ENCODE results near the gene IFIH1. TPM values are rescaled to one million over a fixed set of nuclear protein-coding genes. Genes with fewer than 3 reads are reported as not detected.
A peak's percentile ranks its signal among the peaks of the same experiment; 100 is the strongest.

The IFIH1 gene
- total RNA-seq, 1 experiment from 2014 or later: 4.2 TPM

GRCh38 chr2:162277381-162277780 lies 41.1 kb downstream of the IFIH1 start:
- no peak for DNase-seq (ENCODE audit: low read depth, low spot score)
- in situ Hi-C loops (cut with HindIII; ENCODE audit: low pct_unique_long_range_greater_than_20kb, low sequenced_read_pairs): no loop called here

DNA sequence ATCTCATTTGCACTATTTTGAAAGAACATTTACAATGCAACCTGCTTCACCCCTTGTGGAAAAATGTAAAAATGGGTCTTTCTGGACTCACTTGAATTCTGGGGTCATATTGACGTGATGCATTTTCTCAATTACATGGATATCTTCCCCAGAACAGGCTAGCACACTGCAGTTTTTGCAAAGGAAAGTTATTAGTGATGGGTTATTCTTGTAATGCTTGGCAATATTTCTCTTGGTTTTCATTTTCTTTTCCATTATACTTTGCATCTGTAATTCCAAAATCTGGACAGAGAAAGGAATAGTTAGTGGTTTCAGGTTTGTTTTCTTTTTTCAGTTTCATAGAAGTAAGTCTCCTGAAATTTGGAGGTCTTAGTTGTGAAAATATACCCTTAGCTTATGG lies 50.5 kb downstream of the IFIH1 start:
- no peak for DNase-seq (ENCODE audit: low read depth, low spot score)
- in situ Hi-C loops (cut with HindIII; ENCODE audit: low pct_unique_long_range_greater_than_20kb, low sequenced_read_pairs): no loop called here

GRCh38 chr2:162267496-162267895 lies 51.0 kb downstream of the IFIH1 start:
- in situ Hi-C loops (cut with HindIII; ENCODE audit: low pct_unique_long_range_greater_than_20kb, low sequenced_read_pairs): no loop called here
- DNase-seq (ENCODE audit: low read depth, low spot score): no peak

DNA sequence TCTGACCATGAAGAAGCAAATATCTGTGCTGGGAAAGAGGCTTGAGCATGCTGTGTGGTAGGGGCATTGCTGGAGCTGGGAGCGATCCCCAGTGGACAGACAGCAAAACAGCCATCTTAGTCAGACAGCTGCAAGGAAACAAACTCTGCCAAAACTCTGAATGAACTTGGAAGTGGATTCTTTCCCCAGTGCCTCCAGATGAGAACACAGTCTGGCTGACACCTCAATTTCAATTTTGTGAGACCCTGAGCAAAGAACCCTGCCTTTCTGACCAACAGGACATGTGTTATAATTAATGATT lies 52.1 kb downstream of the IFIH1 start:
- no peak for DNase-seq (ENCODE audit: low read depth, low spot score)
- in situ Hi-C loops (cut with HindIII; ENCODE audit: low pct_unique_long_range_greater_than_20kb, low sequenced_read_pairs): no loop called here

DNA sequence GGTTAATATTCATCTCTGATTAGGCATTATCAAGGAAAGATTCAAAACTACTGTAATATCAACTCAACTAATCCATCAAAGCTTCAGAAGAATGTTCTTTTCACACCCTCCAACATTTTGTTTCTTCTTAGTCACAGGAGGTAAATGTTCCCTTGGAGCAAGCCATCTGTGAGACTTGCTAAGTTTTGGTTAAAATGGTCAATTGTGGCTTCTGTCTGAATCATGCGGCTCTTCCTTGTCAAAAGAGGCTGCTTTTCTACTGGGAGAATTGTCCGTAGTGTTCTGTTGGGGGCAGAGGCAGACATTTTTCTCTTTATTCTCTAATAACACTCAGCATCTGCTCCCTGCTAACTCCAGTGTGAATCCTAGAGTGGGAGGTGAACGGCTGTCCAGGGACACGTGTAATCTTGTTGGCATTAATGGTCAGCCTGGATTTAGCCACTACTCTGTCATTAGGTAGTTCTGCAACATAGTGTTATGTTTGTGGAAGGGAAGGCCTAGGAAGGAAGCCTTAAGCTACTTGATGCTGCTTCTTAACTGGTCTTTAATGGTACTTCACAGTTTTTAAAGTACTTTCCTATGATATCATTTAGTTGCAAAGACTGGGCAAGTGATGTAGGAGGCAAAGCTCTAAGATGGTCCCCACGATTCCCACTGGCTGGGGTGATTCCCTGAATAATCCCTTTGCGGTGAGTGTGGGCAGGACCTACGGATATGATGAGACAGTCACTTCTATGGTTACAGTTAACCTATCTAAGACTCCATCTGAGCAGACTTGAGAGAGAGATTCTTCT lies 52.6 kb downstream of the IFIH1 start:
- in situ Hi-C loops (cut with HindIII; ENCODE audit: low pct_unique_long_range_greater_than_20kb, low sequenced_read_pairs): no loop called here

GRCh38 chr2:162261032-162261945 lies 57.2 kb downstream of the IFIH1 start:
- in situ Hi-C loops (cut with HindIII; ENCODE audit: low pct_unique_long_range_greater_than_20kb, low sequenced_read_pairs): no loop called here
- DNase-seq (ENCODE audit: low read depth, low spot score): peak; percentile 15

More for the DNA sequence above, 52.6 kb downstream of the IFIH1 start:
- no peak for DNase-seq (ENCODE audit: low read depth, low spot score)

DNA sequence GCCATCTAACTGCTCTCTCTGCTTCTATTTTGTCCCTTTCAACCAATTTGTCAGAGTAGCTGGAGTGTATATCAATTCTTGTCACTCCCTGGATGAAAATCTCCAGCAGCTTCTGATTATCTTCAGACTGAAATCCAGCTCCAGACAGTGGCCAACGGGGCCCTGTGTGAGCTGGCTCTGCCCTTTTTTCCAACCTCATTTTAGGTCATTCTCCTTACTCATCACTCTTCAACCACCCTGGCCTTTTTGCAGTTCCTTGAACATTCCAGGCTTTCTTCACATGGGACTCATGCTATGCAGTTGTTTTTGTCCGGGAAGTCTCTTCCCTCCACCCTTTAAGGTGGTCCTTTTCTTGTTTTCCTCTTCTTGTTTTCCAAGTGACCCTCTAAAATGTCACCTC lies 59.8 kb downstream of the IFIH1 start:
- in situ Hi-C loops (cut with HindIII; ENCODE audit: low pct_unique_long_range_greater_than_20kb, low sequenced_read_pairs): no loop called here
- no peak for DNase-seq (ENCODE audit: low read depth, low spot score)

- DNase-seq (ENCODE audit: low read depth, low spot score): no peak
- in situ Hi-C loops (cut with HindIII; ENCODE audit: low pct_unique_long_range_greater_than_20kb, low sequenced_read_pairs): no loop called here
Measured at GRCh38 chr2:162258169-162258568, 60.3 kb downstream of the IFIH1 start.

GRCh38 chr2:162257425-162257824 lies 61.1 kb downstream of the IFIH1 start:
- in situ Hi-C loops (cut with HindIII; ENCODE audit: low pct_unique_long_range_greater_than_20kb, low sequenced_read_pairs): no loop called here
- DNase-seq (ENCODE audit: low read depth, low spot score): no peak

GRCh38 chr2:162256591-162256991 lies 61.9 kb downstream of the IFIH1 start:
- no peak for DNase-seq (ENCODE audit: low read depth, low spot score)
- in situ Hi-C loops (cut with HindIII; ENCODE audit: low pct_unique_long_range_greater_than_20kb, low sequenced_read_pairs): no loop called here

DNA sequence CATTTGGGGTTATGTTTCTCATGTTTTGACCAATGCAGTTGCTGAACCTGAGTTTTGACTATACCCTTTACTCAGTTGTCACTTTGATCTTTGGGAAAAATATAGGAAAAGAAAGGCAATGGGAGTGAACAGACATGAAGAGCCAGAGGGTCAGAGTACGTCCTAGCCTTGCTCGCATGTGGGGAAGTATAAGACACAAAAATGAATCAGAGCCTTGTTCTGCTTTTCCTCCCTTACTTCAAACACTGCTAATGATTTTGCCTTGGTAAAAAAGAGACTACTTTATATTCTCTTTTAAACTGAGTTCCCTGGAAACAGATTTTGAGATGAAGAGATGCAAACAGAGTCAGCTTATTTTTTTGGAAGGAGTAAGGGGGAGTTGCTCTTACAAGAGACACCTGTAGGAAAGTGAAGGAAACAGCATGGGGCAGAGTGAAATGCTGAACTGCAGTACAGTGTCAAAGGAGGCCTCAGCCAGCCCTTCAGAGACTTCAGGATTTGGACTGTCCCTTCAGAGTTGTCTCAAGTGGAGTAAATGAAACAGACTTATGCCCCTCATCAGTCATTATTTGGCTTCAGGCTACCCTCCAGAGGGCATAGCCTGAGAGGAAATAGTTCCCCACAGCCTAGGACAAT lies 64.1 kb downstream of the IFIH1 start:
- DNase-seq (ENCODE audit: low read depth, low spot score): no peak
- in situ Hi-C loops (cut with HindIII; ENCODE audit: low pct_unique_long_range_greater_than_20kb, low sequenced_read_pairs): no loop called here

GRCh38 chr2:162253435-162253834 lies 65.0 kb downstream of the IFIH1 start:
- in situ Hi-C loops (cut with HindIII; ENCODE audit: low pct_unique_long_range_greater_than_20kb, low sequenced_read_pairs): no loop called here
- DNase-seq (ENCODE audit: low read depth, low spot score): no peak

- DNase-seq (ENCODE audit: low read depth, low spot score): no peak
- in situ Hi-C loops (cut with HindIII; ENCODE audit: low pct_unique_long_range_greater_than_20kb, low sequenced_read_pairs): no loop called here
Measured at GRCh38 chr2:162252153-162252552, 66.3 kb downstream of the IFIH1 start.

DNA sequence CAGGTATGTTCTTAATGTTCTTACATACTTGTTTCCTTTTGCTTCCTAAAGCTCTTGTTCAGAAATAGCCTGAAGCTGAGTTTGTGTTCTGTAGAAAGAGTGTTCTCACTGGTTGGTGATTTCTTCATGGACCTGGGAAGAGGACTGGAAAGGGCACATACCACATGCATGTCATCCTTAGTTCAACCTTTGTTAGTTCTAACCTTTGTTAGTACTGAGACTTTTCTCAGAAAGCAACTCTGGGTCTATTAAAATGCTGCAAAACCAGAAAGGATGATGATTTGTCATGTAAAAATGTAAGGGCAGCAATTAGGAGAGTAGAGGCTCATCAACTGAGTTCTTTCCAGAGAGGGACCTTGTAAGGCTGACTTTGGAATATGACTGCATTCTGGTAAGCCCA lies 72.7 kb downstream of the IFIH1 start:
- peak; percentile 0 for DNase-seq (ENCODE audit: low read depth, low spot score)
- in situ Hi-C loops (cut with HindIII; ENCODE audit: low pct_unique_long_range_greater_than_20kb, low sequenced_read_pairs): no loop called here

- DNase-seq (ENCODE audit: low read depth, low spot score): no peak
- in situ Hi-C loops (cut with HindIII; ENCODE audit: low pct_unique_long_range_greater_than_20kb, low sequenced_read_pairs): no loop called here
Measured at GRCh38 chr2:162245061-162245460, 73.4 kb downstream of the IFIH1 start.

DNA sequence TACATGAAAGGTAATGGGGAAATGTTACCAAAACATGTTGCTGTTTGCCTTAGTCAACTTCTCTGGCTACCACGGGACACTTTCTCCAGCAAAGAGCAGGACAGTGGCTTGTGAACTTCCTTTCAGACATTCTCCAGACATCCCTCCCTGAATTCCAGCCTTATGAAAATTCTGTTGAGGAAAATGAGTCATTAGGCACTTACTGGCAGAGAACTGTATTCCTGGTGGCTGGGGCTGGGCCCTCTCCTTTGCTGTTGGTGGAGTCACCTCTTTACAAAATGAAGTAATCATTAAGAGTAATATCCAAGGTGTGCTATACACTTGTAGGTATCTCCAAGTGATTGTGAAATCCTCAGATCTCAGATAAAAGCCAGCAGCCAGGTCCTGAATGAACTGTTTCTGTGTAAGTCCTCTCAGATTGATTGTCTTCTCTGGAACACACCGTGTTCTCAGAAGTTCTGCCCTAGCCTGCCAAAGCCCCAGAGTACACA lies 73.9 kb downstream of the IFIH1 start:
- in situ Hi-C loops (cut with HindIII; ENCODE audit: low pct_unique_long_range_greater_than_20kb, low sequenced_read_pairs): no loop called here
- peak; percentile 10 for DNase-seq (ENCODE audit: low read depth, low spot score)

DNA sequence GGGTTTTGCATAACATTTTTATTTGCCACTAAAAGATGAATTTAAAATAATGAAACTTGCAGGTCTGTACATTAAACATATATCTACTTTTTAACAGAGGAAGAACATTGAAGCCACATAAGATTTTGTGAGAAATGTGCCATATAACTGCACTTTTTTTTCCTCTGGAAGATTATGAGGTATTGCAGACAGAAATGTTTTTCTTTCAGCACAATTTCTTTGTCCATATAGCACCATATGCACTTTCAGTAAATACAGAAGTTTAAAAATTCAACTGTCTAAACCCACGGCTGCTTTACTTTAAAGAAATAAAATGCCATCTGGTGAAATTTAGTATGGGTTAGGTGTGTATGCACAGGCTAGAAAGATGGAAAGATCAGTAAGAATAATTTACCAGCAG lies 74.8 kb downstream of the IFIH1 start:
- in situ Hi-C loops (cut with HindIII; ENCODE audit: low pct_unique_long_range_greater_than_20kb, low sequenced_read_pairs): no loop called here

DNA sequence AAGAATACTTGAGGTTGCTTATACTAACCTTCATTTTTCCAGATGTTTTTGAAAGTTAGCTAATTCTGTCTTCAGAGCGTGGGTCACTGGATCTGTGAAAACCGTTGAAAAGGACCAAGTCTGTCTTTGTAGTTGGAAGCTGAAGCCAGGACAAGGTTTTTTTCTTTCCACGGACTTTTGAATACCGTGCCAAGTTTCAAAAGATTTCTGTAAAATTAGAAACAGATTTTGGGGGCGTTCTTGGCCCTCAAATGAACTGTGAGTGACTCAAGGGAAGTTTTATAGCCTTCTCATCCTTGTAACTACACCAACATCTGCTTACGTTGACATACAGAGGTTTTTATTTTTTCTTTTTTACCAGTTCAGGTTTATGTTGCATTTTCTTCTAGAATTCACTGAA lies 75.2 kb downstream of the IFIH1 start, which contains the start of gene FAP:
Gene FAP, minus strand, starts transcription at position 152 of the 400 bp plus-strand sequence. Its CDS starts 118 bp downstream, at position 34.
- in situ Hi-C loops (cut with HindIII; ENCODE audit: low pct_unique_long_range_greater_than_20kb, low sequenced_read_pairs): no loop called here
- DNase-seq (ENCODE audit: low read depth, low spot score): no peak

More for the DNA sequence above, 74.8 kb downstream of the IFIH1 start:
- DNase-seq (ENCODE audit: low read depth, low spot score): no peak

Data from SK-MEL-5 (cell line).